ENCODE data around the gene USP35. TPM values are rescaled to one million over a fixed set of nuclear protein-coding genes. Genes with fewer than 3 reads are reported as not detected.

The USP35 gene
- total RNA-seq, 1 donor from 2014 or later: 16.5 TPM

- no peak for TF ChIP-seq CTCF (IDR thresholded peaks at IDR 0.05; ENCODE audit: unreplicated experiment)
- Mint-ChIP-seq H3K27me3 (no peaks in the 10 kb centered on the region), H3K9me3 (ENCODE audit: low read depth) (no peaks in the 10 kb centered on the region), H3K4me1 (ENCODE audit: low read depth) (peaks cover 1% of the 10 kb centered on the region), H3K27ac (no peak overlapping the region), H3K4me3 (ENCODE audit: low read depth) (no peak overlapping the region), H3K36me3 (ENCODE audit: insufficient read depth) (peaks cover 2% of the 10 kb centered on the region)
- no peak for DNase-seq (ENCODE audit: low spot score, unreplicated experiment)
Measured at GRCh38 chr11:78147807-78148206, 40.9 kb upstream of the USP35 start.

DNA sequence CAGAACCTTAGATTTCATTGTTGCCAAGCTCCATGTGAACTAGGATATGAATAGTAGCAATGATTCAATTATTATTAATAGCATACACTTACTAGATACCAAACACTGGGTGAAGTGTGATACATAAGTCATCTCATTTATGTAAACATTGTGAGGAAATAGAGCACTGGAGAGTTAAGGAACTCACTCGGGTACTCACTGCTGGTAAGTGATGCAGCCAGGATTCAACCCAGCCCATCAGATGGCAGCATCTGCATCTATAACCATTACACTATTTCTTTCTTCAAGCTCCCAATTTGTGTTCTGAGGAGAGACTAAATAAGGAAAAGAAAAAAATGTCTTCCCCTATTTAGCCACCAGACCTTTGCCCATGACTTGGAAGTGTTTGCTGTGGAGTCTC is 39.1 kb upstream of the USP35 start:
- Mint-ChIP-seq H3K9me3 (ENCODE audit: low read depth) (no peaks in the 10 kb centered on the region), H3K4me1 (ENCODE audit: low read depth) (peaks cover 9% of the 10 kb centered on the region), H3K4me3 (ENCODE audit: low read depth) (no peak overlapping the region), H3K27ac (no peak overlapping the region), H3K36me3 (ENCODE audit: insufficient read depth) (peaks cover 4% of the 10 kb centered on the region), H3K27me3 (no peaks in the 10 kb centered on the region)
- TF ChIP-seq CTCF (IDR thresholded peaks at IDR 0.05; ENCODE audit: unreplicated experiment): no peak
- DNase-seq (ENCODE audit: low spot score, unreplicated experiment): no peak

- no peak overlapping the region for H3K27ac Mint-ChIP-seq
- H3K4me1 Mint-ChIP-seq (ENCODE audit: low read depth): peaks cover 12% of the 10 kb centered on the region
- H3K4me3 Mint-ChIP-seq (ENCODE audit: low read depth): no peak overlapping the region
Measured at GRCh38 chr11:78150346-78150745, 38.4 kb upstream of the USP35 start.

GRCh38 chr11:78150754-78151153 is 38.0 kb upstream of the USP35 start:
- H3K27ac Mint-ChIP-seq: no peak overlapping the region
- H3K4me1 Mint-ChIP-seq (ENCODE audit: low read depth): peaks cover 15% of the 10 kb centered on the region
- DNase-seq (ENCODE audit: low spot score, unreplicated experiment): no peak
- H3K27me3 Mint-ChIP-seq: no peaks in the 10 kb centered on the region
- peaks cover 4% of the 10 kb centered on the region for H3K36me3 Mint-ChIP-seq (ENCODE audit: insufficient read depth)
- no peak overlapping the region for H3K4me3 Mint-ChIP-seq (ENCODE audit: low read depth)
- no peak for TF ChIP-seq CTCF (IDR thresholded peaks at IDR 0.05; ENCODE audit: unreplicated experiment)
- no peaks in the 10 kb centered on the region for H3K9me3 Mint-ChIP-seq (ENCODE audit: low read depth)

More at GRCh38 chr11:78150346-78150745, 38.4 kb upstream of the USP35 start:
- no peak for DNase-seq (ENCODE audit: low spot score, unreplicated experiment)
- TF ChIP-seq CTCF (IDR thresholded peaks at IDR 0.05; ENCODE audit: unreplicated experiment): no peak
- H3K9me3 Mint-ChIP-seq (ENCODE audit: low read depth): no peaks in the 10 kb centered on the region
- H3K27me3 Mint-ChIP-seq: no peaks in the 10 kb centered on the region
- peaks cover 4% of the 10 kb centered on the region for H3K36me3 Mint-ChIP-seq (ENCODE audit: insufficient read depth)

DNA sequence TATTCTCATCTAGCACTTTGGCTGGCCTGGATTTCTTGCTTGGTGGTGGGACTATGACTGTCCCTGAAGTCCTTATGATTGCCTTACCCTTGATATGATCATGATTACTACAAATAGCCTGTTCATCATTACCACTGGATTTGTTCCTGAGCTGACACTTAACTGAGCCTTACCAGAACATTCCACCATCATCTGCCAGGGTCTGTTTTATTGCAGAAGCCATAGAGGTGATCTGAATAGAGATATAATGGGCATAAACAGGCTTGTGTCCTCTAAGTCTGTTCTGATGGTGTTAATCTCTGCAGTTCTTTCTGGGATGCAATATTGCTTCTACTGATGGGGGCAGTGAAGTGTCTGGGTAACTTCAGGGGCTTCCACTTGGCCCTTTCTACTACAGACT is 36.9 kb upstream of the USP35 start:
- no peak overlapping the region for H3K4me3 Mint-ChIP-seq (ENCODE audit: low read depth)
- H3K27ac Mint-ChIP-seq: no peak overlapping the region
- H3K9me3 Mint-ChIP-seq (ENCODE audit: low read depth): no peaks in the 10 kb centered on the region
- H3K27me3 Mint-ChIP-seq: no peaks in the 10 kb centered on the region
- TF ChIP-seq CTCF (IDR thresholded peaks at IDR 0.05; ENCODE audit: unreplicated experiment): no peak
- H3K36me3 Mint-ChIP-seq (ENCODE audit: insufficient read depth): peaks cover 4% of the 10 kb centered on the region
- no peak for DNase-seq (ENCODE audit: low spot score, unreplicated experiment)
- H3K4me1 Mint-ChIP-seq (ENCODE audit: low read depth): peaks cover 23% of the 10 kb centered on the region

All from progenitor cell of endocrine pancreas (in vitro differentiated cells).